Stimulated activated memory B cell treated with anti-CD40 and anti-IgM and Interleukin-4, amounts not matched to agents 10 μg/mL and 1 μg/mL and 100 μg/mL, for 72 hours (primary cell): ENCODE data around the gene SYTL1.
A peak's percentile ranks its signal among the peaks of the same experiment; 100 is the strongest.

Source experiments
- ATAC-seq: fragments of 150-1000 bp; cut with Tn5 transposase; 2 replicates; pipeline ENCODE4 v1.10.0; 2021
- H3K27ac Mint-ChIP-seq: one replicate; pipeline ENCODE4 v1.8.0; 2022; ENCODE audit warnings: mild to moderate bottlenecking, mixed read lengths
- H3K27me3 Mint-ChIP-seq: one replicate; pipeline ENCODE4 v1.8.0; 2022; ENCODE audit warnings: mixed read lengths
- H3K36me3 Mint-ChIP-seq: one replicate; pipeline ENCODE4 v1.8.0; 2022; ENCODE audit warnings: mixed read lengths
- H3K4me1 Mint-ChIP-seq: one replicate; pipeline ENCODE4 v1.8.0; 2022; ENCODE audit warnings: mixed read lengths
- H3K4me3 Mint-ChIP-seq: one replicate; pipeline ENCODE4 v1.8.0; 2022; ENCODE audit warnings: mild to moderate bottlenecking, moderate library complexity, mixed read lengths
- H3K9me3 Mint-ChIP-seq: one replicate; pipeline ENCODE4 v1.8.0; 2022; ENCODE audit warnings: mixed read lengths

Gene SYTL1, protein sequence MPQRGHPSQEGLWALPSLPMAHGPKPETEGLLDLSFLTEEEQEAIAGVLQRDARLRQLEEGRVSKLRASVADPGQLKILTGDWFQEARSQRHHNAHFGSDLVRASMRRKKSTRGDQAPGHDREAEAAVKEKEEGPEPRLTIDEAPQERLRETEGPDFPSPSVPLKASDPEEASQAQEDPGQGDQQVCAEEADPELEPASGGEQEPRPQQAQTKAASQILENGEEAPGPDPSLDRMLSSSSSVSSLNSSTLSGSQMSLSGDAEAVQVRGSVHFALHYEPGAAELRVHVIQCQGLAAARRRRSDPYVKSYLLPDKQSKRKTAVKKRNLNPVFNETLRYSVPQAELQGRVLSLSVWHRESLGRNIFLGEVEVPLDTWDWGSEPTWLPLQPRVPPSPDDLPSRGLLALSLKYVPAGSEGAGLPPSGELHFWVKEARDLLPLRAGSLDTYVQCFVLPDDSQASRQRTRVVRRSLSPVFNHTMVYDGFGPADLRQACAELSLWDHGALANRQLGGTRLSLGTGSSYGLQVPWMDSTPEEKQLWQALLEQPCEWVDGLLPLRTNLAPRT

DNA sequence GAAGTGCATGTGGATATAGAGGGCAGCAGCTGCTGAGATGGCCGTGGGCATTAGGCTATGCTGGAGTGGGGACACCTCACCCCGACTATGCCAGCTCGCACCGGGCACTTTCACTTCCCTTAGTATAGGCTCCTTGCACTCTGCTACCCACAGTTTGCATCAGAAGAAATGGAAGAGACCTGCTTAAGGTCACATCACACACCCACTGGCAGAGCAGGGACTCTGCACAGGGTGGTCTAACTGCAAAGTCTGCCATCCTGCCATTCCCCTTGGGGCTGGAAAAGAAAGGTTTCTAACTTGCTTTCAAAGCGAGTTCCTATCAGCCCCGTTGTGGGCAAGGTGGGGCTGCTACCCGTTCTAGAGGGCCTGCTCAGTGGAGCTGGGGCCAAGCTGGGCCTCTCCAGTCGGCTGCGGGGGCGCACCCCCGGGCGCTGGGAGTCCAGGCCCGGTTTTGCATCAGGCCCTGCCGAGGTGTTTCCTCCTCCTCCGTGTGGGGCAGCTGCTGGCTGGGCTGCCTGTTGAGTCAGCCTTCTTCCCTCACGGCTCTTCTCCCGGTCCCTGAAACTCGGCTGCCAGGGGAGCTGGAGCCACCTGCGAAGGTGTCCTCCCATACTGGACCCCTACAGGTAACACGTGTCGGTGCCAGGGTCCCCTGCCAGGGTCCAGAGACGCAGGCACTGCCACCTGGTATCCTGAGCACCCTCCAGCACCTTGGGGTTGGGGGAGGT is at the start of gene SYTL1:
Gene SYTL1 (plus strand): TSS at position 498 of the 728 bp plus-strand sequence. CDS start 3,313 bp downstream, outside the sequence.
- ATAC-seq: peak; percentile 91
- H3K36me3 Mint-ChIP-seq: peaks cover 23% of the 10 kb centered on the region
- H3K9me3 Mint-ChIP-seq: no peaks in the 10 kb centered on the region
- H3K27ac Mint-ChIP-seq: peak within 1 kb of the TSS; percentile 80
- peak within 1 kb of the TSS; percentile 84 for H3K4me3 Mint-ChIP-seq
- no peaks in the 10 kb centered on the region for H3K27me3 Mint-ChIP-seq
- peaks cover 71% of the 10 kb centered on the region for H3K4me1 Mint-ChIP-seq

DNA sequence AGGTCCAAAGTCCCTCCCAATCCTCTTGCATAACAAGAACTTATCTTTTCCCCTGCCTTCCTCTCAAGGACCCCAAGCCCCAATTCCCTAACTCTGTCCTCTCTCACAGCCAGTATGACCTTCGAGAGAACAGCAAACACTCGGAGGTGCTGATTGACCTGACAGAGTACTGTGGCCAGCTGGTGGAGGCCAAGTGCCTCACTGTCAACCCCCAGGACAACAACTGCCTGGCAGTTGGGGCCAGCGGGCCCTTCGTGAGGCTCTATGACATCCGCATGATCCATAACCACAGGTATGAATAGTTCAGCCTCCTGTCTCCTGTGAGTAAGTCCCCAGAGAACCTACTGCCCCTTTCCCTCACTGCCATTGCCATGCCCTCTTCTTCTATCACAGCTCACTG is 49.7 kb upstream of the SYTL1 start:
- Mint-ChIP-seq H3K27ac (no peak overlapping the region), H3K4me1 (no peaks in the 10 kb centered on the region), H3K27me3 (no peaks in the 10 kb centered on the region), H3K36me3 (peaks cover 42% of the 10 kb centered on the region), H3K9me3 (no peaks in the 10 kb centered on the region), H3K4me3 (no peak overlapping the region)
- no peak for ATAC-seq

GRCh38 chr1:27293915-27294314 is 47.9 kb upstream of the SYTL1 start:
- H3K4me3 Mint-ChIP-seq: no peak overlapping the region
- H3K27me3 Mint-ChIP-seq: no peaks in the 10 kb centered on the region
- no peaks in the 10 kb centered on the region for H3K9me3 Mint-ChIP-seq
- no peak overlapping the region for H3K27ac Mint-ChIP-seq
- H3K36me3 Mint-ChIP-seq: peaks cover 43% of the 10 kb centered on the region
- no peak for ATAC-seq
- H3K4me1 Mint-ChIP-seq: no peaks in the 10 kb centered on the region

DNA sequence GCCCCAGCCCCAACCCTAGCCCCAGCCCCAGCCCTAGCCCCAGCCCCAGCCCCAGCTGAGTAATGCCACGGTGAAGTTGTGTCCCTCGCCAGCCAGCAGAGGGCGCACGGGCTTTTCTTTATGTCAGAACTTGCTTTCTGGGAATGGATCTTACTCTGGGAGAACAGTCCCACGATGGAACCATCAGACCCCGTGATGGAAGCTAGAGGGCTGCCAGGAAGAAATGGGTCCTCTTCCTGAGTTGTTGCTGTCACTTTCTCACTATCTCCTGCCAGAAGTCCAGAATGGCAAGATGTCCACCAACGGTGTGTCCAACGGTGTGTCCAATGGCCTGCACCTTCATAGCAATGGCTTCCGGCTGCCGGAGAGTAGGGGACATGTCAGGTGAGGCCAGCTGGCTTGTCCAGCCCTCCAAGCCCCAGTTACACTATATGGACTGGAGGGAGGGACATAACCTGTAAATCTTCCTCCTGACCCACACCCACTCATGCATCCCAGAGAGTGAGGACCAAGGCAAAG is 45.0 kb upstream of the SYTL1 start:
- Mint-ChIP-seq H3K9me3 (no peaks in the 10 kb centered on the region), H3K27me3 (no peaks in the 10 kb centered on the region), H3K36me3 (peaks cover 43% of the 10 kb centered on the region), H3K4me1 (peaks cover 5% of the 10 kb centered on the region), H3K27ac (no peak overlapping the region), H3K4me3 (no peak overlapping the region)
- peak; percentile 64 for ATAC-seq

- peaks cover 42% of the 10 kb centered on the region for H3K36me3 Mint-ChIP-seq
- no peak overlapping the region for H3K4me3 Mint-ChIP-seq
- H3K9me3 Mint-ChIP-seq: no peaks in the 10 kb centered on the region
- peaks cover 5% of the 10 kb centered on the region for H3K4me1 Mint-ChIP-seq
- ATAC-seq: no peak
- no peaks in the 10 kb centered on the region for H3K27me3 Mint-ChIP-seq
- H3K27ac Mint-ChIP-seq: no peak overlapping the region
Observed at GRCh38 chr1:27297903-27298302, 43.9 kb upstream of the SYTL1 start.

DNA sequence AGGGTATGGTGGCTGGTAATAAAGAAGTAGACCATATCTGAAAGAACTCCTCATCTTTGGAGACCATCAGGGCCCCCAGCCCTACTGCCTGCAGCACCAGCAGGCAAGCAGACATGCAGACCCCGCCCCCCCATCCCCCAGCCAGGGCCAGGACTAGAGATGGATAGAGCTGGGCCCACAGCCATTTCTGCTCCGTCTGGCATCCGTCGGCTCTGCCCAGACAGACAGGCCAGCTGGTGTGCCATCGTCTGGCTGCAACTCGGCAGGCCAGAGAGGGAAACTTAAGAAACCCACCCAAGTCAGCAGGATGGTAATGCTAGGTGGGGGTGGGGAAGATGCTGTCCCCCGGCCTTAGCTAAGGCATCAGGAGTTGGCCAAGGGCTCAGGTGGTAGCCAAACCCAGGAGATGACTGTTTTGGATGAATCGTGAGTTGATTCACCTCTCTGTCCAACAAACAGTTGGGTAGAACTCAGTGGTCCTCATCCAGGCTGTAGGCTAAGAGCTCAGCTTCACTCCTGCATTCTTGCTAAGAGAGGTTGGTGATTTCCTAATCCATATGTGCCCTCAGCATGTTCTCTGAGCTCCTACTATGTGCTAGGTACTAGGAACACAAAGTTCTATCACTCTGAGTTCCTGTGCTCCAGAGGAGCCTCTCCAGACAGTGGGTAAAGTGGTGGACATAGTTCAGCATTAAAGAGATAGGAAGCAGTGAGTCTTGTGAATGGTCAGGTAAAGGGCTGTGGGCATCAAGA is 43.0 kb upstream of the SYTL1 start:
- Mint-ChIP-seq H3K4me1 (peaks cover 5% of the 10 kb centered on the region), H3K36me3 (peaks cover 51% of the 10 kb centered on the region), H3K27me3 (no peaks in the 10 kb centered on the region), H3K4me3 (no peak overlapping the region), H3K9me3 (no peaks in the 10 kb centered on the region), H3K27ac (no peak overlapping the region)
- ATAC-seq: no peak

GRCh38 chr1:27299385-27300271 is 42.2 kb upstream of the SYTL1 start:
- Mint-ChIP-seq H3K27me3 (no peaks in the 10 kb centered on the region), H3K4me3 (no peak overlapping the region), H3K36me3 (peaks cover 51% of the 10 kb centered on the region), H3K4me1 (peaks cover 5% of the 10 kb centered on the region), H3K27ac (no peak overlapping the region), H3K9me3 (no peaks in the 10 kb centered on the region)
- ATAC-seq: no peak

DNA sequence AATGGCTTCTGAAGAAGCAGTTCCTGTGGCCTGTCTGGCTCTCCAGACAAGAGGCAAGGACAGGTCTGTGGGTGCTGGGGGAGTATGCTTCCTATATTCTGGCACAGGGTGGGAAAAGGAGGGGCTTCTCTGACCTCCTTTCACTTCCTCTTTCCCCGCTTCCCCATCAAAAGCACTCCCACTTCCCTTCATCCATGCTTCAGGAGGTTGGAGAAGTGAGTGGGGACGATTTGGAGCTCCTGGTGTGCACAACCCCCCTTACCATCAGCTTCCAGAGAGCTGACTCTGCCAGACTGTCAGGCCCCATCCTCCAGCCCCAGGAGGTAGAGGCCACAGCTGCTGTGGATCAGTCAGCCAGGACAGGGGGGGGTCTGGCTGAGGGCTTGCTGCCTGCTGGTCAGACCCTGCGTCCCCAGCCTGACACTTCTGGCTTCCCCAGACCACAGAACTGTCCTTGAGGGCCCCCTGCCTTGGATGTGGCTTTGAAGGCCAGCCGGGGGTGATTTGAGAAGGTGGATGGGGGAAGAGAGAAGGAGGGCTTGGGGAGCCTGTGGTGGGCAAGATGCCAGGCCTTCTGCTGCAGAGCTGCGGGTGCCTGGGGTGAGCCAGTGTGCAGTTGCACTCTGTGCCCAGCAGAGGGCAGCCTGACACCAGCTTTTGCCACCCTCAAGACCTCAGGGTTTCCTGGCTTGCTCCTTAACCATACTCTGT is 41.3 kb upstream of the SYTL1 start:
- ATAC-seq: peak; percentile 89
- Mint-ChIP-seq H3K27ac (no peak overlapping the region), H3K9me3 (no peaks in the 10 kb centered on the region), H3K27me3 (no peaks in the 10 kb centered on the region), H3K36me3 (peaks cover 51% of the 10 kb centered on the region), H3K4me1 (peaks cover 5% of the 10 kb centered on the region), H3K4me3 (no peak overlapping the region)

GRCh38 chr1:27301052-27301422 is 40.8 kb upstream of the SYTL1 start:
- H3K27ac Mint-ChIP-seq: no peak overlapping the region
- H3K36me3 Mint-ChIP-seq: peaks cover 50% of the 10 kb centered on the region
- H3K27me3 Mint-ChIP-seq: no peaks in the 10 kb centered on the region
- no peak overlapping the region for H3K4me3 Mint-ChIP-seq
- no peak for ATAC-seq
- no peaks in the 10 kb centered on the region for H3K9me3 Mint-ChIP-seq
- H3K4me1 Mint-ChIP-seq: peaks cover 5% of the 10 kb centered on the region

DNA sequence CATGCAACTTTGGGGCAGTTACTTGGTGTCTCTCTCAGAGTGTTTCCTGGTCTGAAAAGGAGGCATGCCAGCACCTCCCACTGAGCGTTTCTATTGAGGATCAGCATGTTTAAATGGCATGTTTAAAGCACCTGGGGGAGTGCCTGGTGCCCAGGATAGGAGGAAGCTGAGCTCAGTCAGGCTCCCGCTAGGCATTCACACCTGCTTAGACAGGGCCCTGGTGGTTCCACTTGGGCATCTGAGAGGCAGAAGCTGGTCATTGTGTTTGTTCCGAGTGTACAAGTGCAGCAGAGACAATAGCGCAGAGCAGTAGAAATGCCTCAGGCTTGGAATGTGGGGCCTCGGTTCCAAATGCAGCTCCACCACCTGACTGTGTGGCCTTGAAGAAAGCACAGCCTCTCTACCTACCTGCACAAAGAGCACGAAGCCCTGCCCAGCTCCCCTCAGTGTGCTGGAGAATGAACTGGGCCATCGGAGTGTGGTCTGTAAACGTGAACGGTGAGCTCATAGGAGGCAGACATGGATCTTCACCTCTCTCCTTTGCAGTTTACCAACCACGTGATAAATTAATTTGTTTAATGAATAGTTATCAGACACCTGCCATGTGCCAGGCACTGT is 40.1 kb upstream of the SYTL1 start:
- Mint-ChIP-seq H3K9me3 (no peaks in the 10 kb centered on the region), H3K27ac (no peak overlapping the region), H3K27me3 (no peaks in the 10 kb centered on the region), H3K36me3 (peaks cover 48% of the 10 kb centered on the region), H3K4me1 (peaks cover 5% of the 10 kb centered on the region), H3K4me3 (no peak overlapping the region)
- no peak for ATAC-seq

GRCh38 chr1:27302612-27303011 is 39.2 kb upstream of the SYTL1 start:
- Mint-ChIP-seq H3K9me3 (no peaks in the 10 kb centered on the region), H3K27me3 (no peaks in the 10 kb centered on the region), H3K4me1 (peaks cover 5% of the 10 kb centered on the region), H3K4me3 (no peak overlapping the region), H3K36me3 (peaks cover 53% of the 10 kb centered on the region), H3K27ac (no peak overlapping the region)
- no peak for ATAC-seq

DNA sequence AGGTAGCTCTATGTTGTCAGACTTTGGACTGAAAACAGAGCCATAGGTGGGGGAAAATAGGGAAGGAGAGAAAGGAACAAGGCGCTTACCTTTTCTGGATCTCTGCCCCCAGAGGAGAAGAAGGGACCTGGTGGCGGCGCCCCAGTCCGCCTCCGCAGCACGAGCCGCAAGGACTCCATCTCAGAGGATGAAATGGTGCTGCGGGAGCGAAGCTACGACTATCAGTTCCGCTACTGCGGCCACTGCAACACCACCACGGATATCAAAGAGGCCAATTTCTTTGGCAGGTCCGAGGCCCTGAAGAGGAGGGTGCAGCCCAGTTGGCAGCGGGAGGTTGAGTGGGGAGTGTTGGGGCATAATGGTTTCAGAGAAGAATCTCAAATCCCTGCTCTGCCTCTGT is 38.3 kb upstream of the SYTL1 start:
- Mint-ChIP-seq H3K9me3 (no peaks in the 10 kb centered on the region), H3K27ac (no peak overlapping the region), H3K27me3 (no peaks in the 10 kb centered on the region), H3K36me3 (peaks cover 45% of the 10 kb centered on the region), H3K4me1 (peaks cover 5% of the 10 kb centered on the region), H3K4me3 (no peak overlapping the region)
- no peak for ATAC-seq

DNA sequence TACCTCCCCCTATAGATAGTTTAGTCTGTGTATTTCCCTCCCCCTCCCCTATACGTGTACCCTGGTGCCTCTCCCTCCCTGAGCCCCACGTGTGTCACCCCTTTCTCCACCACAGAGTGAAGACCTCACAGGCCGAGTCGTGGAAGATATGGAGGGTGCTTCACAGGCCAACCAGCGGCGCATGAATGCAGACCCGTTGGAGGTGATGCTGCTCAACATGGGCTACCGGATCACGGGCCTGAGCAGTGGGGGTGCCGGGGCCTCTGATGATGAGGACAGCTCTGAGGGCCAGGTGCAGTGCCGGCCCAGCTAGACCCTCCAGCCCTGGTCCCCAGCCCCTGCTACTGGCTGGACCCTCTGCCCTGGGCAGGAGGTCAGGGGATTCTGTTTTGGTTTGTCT is 35.8 kb upstream of the SYTL1 start:
- Mint-ChIP-seq H3K27me3 (no peaks in the 10 kb centered on the region), H3K4me1 (no peaks in the 10 kb centered on the region), H3K27ac (no peak overlapping the region), H3K36me3 (peaks cover 39% of the 10 kb centered on the region), H3K4me3 (no peak overlapping the region), H3K9me3 (no peaks in the 10 kb centered on the region)
- ATAC-seq: no peak
